NOMO-1 (cell line): ENCODE data around the gene TMEM201.
"Not testable (repeated sequence)": the region's sequence is repeated elsewhere in the genome, so short reads cannot be mapped to it uniquely, and the experiment has no call there.

Experiments used
- DNase-seq, 2 experiments: peaks; one replicate each; lab custom pipeline; 2025; ENCODE audit not compliant: unreplicated experiment in 2 of 2; lab: John Stamatoyannopoulos, UW

TMEM201 gene

GRCh38 chr1:9588551-9589143 lies at the start of gene TMEM201:
Gene TMEM201, plus strand, starts transcription at chr1:9588911. Its CDS starts 20 bp downstream, at chr1:9588931.
- DNase-seq: peak; percentile 88 to 91

- DNase-seq: peak; percentile 91 to 97
These were observed 49.4 kb upstream of the TMEM201 start, which contains the start of gene SLC25A33 for GRCh38 chr1:9539165-9539828. Gene SLC25A33, plus strand, starts transcription at chr1:9539465. Its CDS starts 227 bp downstream, at chr1:9539692.

DNA sequence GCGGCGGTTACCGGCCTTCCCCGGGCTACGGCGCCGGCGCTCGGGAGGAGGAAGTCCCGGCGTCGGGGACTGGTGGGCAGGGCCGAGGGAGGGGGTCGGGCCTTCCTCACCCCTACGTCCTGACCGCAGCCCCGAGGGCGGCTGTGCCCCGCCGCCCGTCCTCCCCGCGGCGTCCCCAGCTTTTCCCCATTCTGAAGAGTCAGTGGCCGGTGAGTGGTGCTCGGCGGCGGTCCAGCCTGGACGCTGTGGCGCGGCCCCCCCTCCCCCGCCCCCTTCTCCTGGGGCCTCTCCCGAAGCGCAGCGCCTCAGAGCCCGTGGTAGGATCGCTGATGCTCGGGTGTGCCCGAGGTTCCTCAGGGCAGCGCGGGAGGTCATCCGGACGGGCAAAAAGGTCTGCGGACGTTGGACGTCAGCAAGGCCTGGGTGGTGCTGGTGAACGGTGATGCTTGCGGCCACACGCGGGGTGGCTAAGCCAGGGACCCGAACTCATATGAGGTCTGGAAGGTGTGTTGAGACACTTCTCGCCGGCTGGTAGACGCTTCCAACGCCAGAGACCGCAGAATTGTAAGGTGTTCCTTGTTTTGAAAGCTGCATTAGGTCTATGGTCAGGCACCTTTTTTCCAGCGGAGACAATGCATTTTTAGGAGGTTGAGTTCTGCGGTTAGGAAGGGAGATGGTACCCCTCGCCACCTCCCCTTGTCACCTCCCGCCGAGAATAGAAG lies 48.7 kb upstream of the TMEM201 start:
- DNase-seq: peak; percentile 28 to 56

GRCh38 chr1:9542430-9542829 lies 46.3 kb upstream of the TMEM201 start:
- DNase-seq: no peak

DNA sequence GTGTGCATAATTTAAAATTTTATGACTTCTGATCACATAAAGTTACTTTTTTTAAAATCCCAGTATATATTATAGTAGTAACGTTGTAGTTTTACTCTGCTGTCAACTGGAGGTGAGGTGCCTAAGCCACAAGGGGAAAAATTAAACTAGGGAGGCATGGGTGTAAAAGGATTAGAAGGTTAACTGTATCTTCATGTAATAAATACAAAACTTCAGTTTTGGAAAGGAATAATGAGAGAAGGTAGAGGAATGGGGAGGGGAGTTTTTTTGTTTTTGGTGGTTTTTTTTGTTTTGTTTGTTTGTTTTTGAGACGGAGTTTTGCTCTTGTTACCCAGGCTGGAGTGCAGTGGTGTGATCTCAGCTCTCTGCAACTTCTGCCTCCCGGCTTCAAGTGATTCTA lies 43.8 kb upstream of the TMEM201 start:
- no peak for DNase-seq

DNA sequence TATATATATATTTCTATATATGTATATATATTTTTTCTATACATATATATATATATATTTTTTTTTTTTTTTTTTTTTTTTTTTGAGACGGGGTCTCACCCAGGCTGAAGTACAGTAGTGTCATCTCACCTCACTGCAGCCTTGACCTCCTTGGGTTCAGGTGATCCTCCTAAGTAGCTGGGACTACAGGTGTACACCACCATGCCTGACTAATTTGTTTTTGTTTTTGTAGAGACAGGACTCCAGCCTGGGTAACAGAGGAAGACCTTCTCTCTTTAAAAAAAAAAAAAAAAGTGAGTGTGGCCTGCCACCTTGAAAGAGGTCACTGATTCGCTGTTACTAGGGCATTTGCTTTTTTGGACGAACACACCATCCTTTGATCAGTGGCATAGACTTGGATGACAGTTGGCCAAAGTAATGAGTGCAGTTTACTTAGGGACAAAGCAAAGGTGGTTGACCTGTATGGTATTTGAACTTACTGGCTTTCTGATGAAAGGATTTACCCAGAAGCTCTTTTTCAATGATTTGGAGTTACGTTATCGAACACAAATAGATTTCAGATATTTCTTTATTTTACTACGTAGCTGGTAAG lies 38.7 kb upstream of the TMEM201 start:
- no peak for DNase-seq

GRCh38 chr1:9551984-9552383 lies 36.7 kb upstream of the TMEM201 start:
- DNase-seq: no peak

GRCh38 chr1:9553736-9554144 lies 35.0 kb upstream of the TMEM201 start:
- DNase-seq: no peak

- DNase-seq: no peak
These were observed 32.8 kb upstream of the TMEM201 start for GRCh38 chr1:9555942-9556341.

DNA sequence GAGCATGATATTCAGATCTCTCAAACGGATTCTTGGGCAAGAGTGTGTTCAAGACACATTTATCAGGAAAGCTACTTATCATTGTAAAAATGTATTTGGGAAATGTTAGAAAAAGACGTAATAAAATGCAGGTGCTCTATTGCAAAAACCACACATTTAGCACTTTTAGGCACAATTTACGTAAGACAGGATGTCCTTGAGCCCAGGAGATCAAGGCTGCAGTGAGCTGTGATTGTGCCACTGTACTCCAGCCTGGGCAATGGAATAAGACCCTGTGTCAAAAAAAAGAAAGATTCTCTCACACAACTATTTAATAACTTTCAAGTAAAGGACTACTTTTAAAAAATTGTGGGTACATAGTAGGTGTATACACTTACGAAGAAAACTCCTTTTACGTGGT lies 31.1 kb upstream of the TMEM201 start:
- no peak for DNase-seq

DNA sequence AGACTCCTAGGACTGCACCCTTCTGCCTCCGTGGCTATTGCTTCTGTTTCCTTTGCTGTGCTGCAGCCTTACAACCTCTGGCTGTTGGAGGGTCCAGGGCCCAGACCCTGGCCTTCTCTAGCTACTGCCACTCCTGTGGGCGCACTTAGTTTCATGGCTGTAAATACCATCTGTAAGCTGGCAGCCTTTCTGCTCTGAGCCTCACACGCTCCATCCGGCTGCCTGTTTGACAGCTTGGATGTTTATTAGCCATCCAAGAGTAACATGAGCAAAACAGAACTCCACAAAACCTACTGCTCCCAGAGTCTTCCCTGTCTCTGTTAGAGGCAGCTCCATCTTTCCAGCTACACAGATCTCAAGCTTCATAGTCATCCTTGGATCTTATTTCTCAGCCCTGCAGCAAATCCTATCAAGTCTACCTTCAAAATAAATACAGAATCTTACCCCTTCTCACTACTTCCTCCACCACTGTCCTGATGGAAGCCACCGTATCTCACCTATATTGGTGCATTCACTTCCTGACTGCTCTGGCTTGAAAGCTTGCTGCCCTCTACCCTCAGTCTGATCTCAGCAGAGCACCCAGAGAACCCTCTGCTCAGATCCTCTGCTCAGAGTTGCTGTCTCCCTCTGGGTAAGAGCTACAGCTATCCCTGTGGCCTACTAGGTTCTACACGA lies 30.3 kb upstream of the TMEM201 start:
- no peak for DNase-seq

GRCh38 chr1:9558946-9559545 lies 29.7 kb upstream of the TMEM201 start:
- no peak for DNase-seq

GRCh38 chr1:9559673-9560072 lies 29.0 kb upstream of the TMEM201 start:
- DNase-seq: no peak

DNA sequence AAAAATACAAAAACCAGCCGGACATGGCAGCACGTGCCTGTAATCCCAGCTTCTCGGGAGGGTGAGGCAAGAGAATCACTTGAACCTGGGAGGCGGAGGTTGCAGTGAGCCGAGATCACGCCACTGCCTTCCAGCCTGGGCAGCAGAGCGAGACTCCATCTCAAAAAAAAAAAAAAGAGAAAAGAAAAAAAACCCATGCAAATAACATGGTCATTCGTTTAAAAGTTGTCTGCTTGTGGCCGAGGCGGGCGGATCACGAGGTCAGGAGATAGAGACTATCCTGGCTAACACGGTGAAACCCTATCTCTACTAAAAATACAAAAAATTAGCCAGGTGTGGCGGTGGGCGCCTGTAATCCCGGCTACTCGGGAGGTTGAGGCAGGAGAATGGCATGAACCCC lies 28.6 kb upstream of the TMEM201 start:
- not testable (repeated sequence) for DNase-seq

DNA sequence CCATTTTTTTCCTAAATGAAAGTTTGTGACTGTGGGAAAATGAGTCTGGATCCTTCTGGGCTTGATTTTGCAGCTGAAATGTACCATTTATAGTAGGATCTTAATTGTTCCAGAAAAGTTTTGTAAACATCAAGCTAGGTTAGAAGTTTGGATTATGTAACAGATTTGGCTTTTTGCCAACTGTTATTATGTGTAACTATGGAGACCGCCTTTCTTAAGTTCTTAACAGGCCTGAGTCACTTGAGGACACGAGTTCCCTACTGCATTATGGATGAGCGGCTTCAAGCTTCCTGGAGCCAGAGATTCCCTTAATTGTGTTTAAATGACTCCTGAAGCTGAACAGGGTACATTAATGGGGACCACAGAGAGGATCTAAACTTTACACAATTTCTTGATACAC lies 27.3 kb upstream of the TMEM201 start:
- peak; percentile 23 to 77 for DNase-seq

GRCh38 chr1:9569267-9569666 lies 19.4 kb upstream of the TMEM201 start:
- DNase-seq: no peak

DNA sequence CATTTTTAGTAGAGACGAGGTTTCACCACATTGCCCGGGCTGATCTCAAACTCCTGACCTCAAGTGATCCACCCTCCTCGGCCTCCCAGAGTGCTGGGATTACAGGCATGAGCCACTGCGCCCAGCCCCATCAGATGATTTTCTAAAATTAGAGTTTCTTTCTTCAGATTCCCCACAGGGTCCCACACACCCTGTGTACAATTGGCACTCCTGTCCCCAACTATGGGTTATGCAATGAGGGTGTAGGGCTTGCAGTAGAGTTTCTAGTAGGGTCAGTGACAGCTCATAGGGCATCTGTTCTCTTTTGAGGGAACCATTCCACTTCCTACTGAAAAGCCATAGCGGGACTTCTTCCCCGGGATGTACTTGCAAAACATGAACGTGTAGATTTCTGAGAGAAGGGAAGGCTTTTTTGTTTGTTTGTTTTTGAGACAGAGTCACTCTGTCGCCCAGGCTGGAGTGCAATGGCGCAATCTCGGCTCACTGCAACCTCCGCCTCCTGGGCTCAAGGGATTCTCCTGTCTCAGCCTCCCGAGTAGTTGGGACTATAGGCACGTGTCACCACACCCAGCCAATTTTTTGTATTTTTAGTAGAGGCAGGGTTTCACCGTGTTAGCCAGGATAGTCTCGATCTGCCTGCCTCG lies 17.7 kb upstream of the TMEM201 start:
- not testable (repeated sequence) for DNase-seq

DNA sequence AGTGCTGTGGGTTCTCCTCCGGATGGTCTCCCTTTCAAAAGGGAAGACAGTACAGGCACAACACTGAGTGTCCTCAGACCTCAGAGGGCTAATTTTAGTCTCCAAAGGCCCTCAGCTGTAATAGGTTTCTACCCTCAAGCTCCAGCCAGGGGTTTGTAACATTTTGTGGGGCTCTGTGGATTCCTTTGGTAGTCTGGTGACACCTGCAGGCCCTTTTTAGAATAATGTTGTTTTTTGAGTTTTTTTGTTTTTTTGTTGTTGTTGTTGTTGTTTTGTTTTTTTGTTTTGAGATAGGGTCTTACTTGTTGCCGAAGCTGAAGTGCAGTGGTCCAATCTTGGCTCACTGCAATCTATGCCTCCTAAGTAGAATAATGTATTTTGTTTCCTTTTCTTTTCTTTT lies 15.0 kb upstream of the TMEM201 start:
- DNase-seq: no peak

DNA sequence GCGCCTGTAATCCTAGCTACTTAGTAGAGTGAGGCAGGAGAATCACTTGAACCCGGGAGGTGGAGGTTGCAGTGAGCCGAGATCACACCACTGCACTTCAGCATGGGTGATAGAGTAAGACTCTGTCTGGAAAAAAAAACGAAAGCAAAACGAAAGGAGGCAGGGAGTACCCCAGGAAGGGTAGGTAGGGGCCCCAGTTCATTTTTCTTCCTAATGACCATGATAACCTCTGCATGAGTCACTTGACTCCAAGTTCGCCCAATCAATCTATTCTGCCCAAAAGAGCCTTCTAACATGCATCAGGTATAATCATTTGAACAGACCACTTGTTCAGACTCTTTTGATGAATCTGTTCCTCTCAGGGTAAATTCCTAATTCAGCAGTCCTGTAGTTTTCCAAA lies 13.2 kb upstream of the TMEM201 start:
- DNase-seq: no peak

- no peak for DNase-seq
These were observed 11.8 kb upstream of the TMEM201 start for GRCh38 chr1:9576903-9577302.
